Left renal pelvis (tissue), 4 donors: Measurements from ENCODE around the gene FXYD1. TPM values are rescaled to one million over a fixed set of nuclear protein-coding genes. Genes with fewer than 3 reads are reported as not detected.

Experiments
- DNase-seq, 4 donors: peaks; one replicate each; pipeline ENCODE4 v3.0.0-alpha.2; 2013; ENCODE audit warnings: low read depth in 4 of 4, low spot score in 3 of 4
- polyA plus RNA-seq, 4 donors: library from polyadenylated mRNA; unstranded; fragments of 120-200 nt; gene quantifications; one replicate each; pipeline ENCODE4 v1.2.1, GENCODE V29; 2013; ENCODE audit not compliant: insufficient read length in 4 of 4

FXYD1 gene
- polyA plus RNA-seq, 4 donors: 22.3 to 73.8 (median 27.2) TPM

- no peak for DNase-seq
These were observed 42.8 kb downstream of the FXYD1 start for GRCh38 chr19:35181387-35181786.

DNA sequence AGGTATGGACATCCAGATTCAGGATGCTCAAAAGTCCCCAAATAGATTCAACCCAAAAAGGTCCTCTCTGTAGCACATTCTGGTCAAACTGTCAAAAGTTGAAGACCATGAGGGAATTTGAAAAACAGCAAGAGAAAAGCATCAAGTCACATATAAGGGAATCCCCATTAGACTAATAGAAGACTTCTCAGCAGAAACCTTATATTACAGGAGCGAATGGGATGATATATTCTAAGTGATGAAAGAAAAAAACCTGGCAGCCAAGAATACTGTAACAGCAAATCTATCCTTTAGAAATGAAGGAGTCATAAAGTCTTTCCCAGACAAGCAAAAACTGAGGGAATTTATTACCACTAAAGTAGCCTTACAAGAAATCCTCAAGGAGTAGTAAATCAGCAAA, 45.6 kb downstream of the FXYD1 start:
- no peak for DNase-seq

DNA sequence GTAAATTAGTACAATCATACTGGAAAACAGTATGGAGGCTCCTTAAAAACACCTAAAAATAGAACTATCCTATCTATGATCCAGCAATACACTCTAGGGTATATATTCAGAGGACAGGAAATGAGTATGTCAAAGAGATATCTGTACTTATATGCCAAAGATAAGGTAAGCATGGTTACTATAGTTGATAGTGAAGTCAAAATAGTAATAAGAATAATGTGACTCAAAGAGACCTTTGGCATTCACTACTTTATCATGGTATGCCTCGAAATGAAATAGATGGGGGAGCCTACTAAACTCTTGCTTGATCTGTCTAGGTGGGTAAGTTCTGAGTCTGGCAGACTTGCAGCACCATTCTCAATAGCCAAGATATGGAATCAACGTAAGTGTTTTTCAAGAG, 46.3 kb downstream of the FXYD1 start:
- no peak for DNase-seq

Other genes starting within 250 kb of the FXYD1 start
- 1 to 10 TPM; 5.6 to 7.3 (median 7.1) TPM for gene ZNF30, start 211.9 kb upstream of the FXYD1 start, polyA plus RNA-seq
- 1 to 10 TPM; 5.2 to 7.4 (median 5.9) TPM for gene ZNF792, start 174.6 kb upstream of the FXYD1 start, polyA plus RNA-seq
- 100 to 1,000 TPM in 1 of 4 donors, 10 to 100 TPM in 3; 47.1 to 102 (median 66.3) TPM for gene GRAMD1A, start 138.5 kb upstream of the FXYD1 start, polyA plus RNA-seq
- 1 to 10 TPM in 3 of 4 donors, under 1 TPM in 1; 0.74 to 2.1 (median 1.2) TPM for gene SCN1B, start 108.4 kb upstream of the FXYD1 start, polyA plus RNA-seq
- gene HPN, start 97.1 kb upstream of the FXYD1 start, polyA plus RNA-seq: 100 to 1,000 TPM in 1 of 4 donors, 10 to 100 TPM in 2, 1 to 10 TPM in 1; 2.6 to 118 (median 79.0) TPM
- gene FXYD3, start 23.0 kb upstream of the FXYD1 start, polyA plus RNA-seq: 10 to 100 TPM in 3 of 4 donors, under 1 TPM in 1; 0.48 to 35.2 (median 22.5) TPM
- 10 to 100 TPM in 1 of 4 donors, 1 to 10 TPM in 3; 2.7 to 14.3 (median 3.5) TPM for gene LGI4, start 3.8 kb upstream of the FXYD1 start, polyA plus RNA-seq
- gene FXYD7, start 4.4 kb downstream of the FXYD1 start, polyA plus RNA-seq: 1 to 10 TPM in 3 of 4 donors, under 1 TPM in 1; 0.82 to 6.6 (median 1.3) TPM
- gene FXYD5, start 15.9 kb downstream of the FXYD1 start, polyA plus RNA-seq: 10 to 100 TPM; 13.2 to 33.5 (median 27.9) TPM
- gene FAM187B, start 89.9 kb downstream of the FXYD1 start, polyA plus RNA-seq: not detected
- gene LSR, start 110.2 kb downstream of the FXYD1 start, polyA plus RNA-seq: 10 to 100 TPM in 3 of 4 donors, 1 to 10 TPM in 1; 7.9 to 66.3 (median 47.9) TPM
- gene USF2, start 130.1 kb downstream of the FXYD1 start, polyA plus RNA-seq: 100 to 1,000 TPM; 152 to 195 (median 169) TPM
- under 1 TPM; 0.23 to 0.90 (median 0.42) TPM for gene HAMP, start 143.7 kb downstream of the FXYD1 start, polyA plus RNA-seq
- 10 to 100 TPM in 1 of 4 donors, 1 to 10 TPM in 3; 3.0 to 11.2 (median 6.2) TPM for gene MAG, start 153.3 kb downstream of the FXYD1 start, polyA plus RNA-seq
- 10 to 100 TPM in 3 of 4 donors, 1 to 10 TPM in 1; 7.5 to 43.9 (median 29.6) TPM for gene CD22, start 190.4 kb downstream of the FXYD1 start, polyA plus RNA-seq
- gene FFAR1, start 209.1 kb downstream of the FXYD1 start, polyA plus RNA-seq: under 1 TPM; 0.29 to 0.61 (median 0.41) TPM
- gene FFAR3, start 219.6 kb downstream of the FXYD1 start, polyA plus RNA-seq: under 1 TPM in 3 of 4 donors, not detected in 1; 0.16 to 0.71 (median 0.17) TPM
- gene GPR42, start 232.2 kb downstream of the FXYD1 start, polyA plus RNA-seq: under 1 TPM in 1 of 4 donors, not detected in 3; 0.33 TPM